Calu3 (cell line): ENCODE measurements around the gene LIPT2. TPM values are rescaled to one million over a fixed set of nuclear protein-coding genes. Genes with fewer than 3 reads are reported as not detected.

Experiments used
- BruUV-seq: library from RNA; stranded (reverse); fragments of 400-500 nt; replicated peaks from 2 replicates; lab custom pipeline; 2021; lab: Mats Ljungman, UMichigan
- CTCF ChIA-PET: fragments of 300-600 bp; sonication (Branson Sonifier 250); formaldehyde crosslinking; loops from one replicate; lab custom pipeline; 2022; ENCODE audit warnings: antibody characterized with exemption; lab: Charles Lee
- DNase-seq: peaks from one replicate; pipeline ENCODE4 v3.0.0; 2022
- H3K27ac Mint-ChIP-seq: one replicate; pipeline ENCODE4 v1.8.0; 2022; ENCODE audit warnings: mixed read lengths; ENCODE audit not compliant: unreplicated experiment
- H3K27me3 Mint-ChIP-seq: one replicate; pipeline ENCODE4 v1.8.0; 2022; ENCODE audit warnings: mixed read lengths; ENCODE audit not compliant: unreplicated experiment
- H3K36me3 Mint-ChIP-seq: one replicate; pipeline ENCODE4 v1.8.0; 2022; ENCODE audit warnings: mild to moderate bottlenecking, moderate library complexity, mixed read lengths; ENCODE audit not compliant: insufficient read depth, unreplicated experiment
- H3K4me1 Mint-ChIP-seq: one replicate; pipeline ENCODE4 v1.8.0; 2022; ENCODE audit warnings: mild to moderate bottlenecking, low read depth, mixed read lengths; ENCODE audit not compliant: unreplicated experiment
- H3K4me3 Mint-ChIP-seq: one replicate; pipeline ENCODE4 v1.8.0; 2022; ENCODE audit warnings: mild to moderate bottlenecking, low read depth, moderate library complexity, mixed read lengths; ENCODE audit not compliant: unreplicated experiment
- H3K9me3 Mint-ChIP-seq: one replicate; pipeline ENCODE4 v1.8.0; 2022; ENCODE audit warnings: low read depth, mixed read lengths; ENCODE audit not compliant: unreplicated experiment
- CTCF ChIP-seq: fragments of 200-600 bp; IDR thresholded peaks from one replicate; pipeline ENCODE4 v1.8.0; 2022; ENCODE audit warnings: antibody characterized with exemption; ENCODE audit not compliant: unreplicated experiment
- intact Hi-C: fragments of 100-400 bp; cut with micrococcal nuclease; formaldehyde crosslinking; loops from one replicate; pipeline ENCODE4 v1.10.0; 2022; ENCODE audit not compliant: unreplicated experiment
- total RNA-seq: library from RNA; stranded (reverse); gene quantifications from 2 replicates; pipeline ENCODE4 v1.2.3, GENCODE V29; 2022

The LIPT2 gene
- total RNA-seq, 1 experiment from 2014 or later: 10.9 TPM

- H3K36me3 Mint-ChIP-seq: no peaks in the 10 kb centered on the region
- TF ChIP-seq CTCF: no peak
- DNase-seq: no peak
- peaks cover 15% of the 10 kb centered on the region for H3K27me3 Mint-ChIP-seq
- CTCF ChIA-PET: no interaction called here
- BruUV-seq: no TSS peak
- peaks cover 22% of the 10 kb centered on the region for H3K4me1 Mint-ChIP-seq
- no peak overlapping the region for H3K4me3 Mint-ChIP-seq
- intact Hi-C loops: no loop called here
- no peaks in the 10 kb centered on the region for H3K9me3 Mint-ChIP-seq
- no peak overlapping the region for H3K27ac Mint-ChIP-seq
Observed at GRCh38 chr11:74468521-74468920, 25.0 kb downstream of the LIPT2 start.

- peaks cover 15% of the 10 kb centered on the region for H3K27me3 Mint-ChIP-seq
- BruUV-seq: no TSS peak
- TF ChIP-seq CTCF: no peak
- H3K4me1 Mint-ChIP-seq: peaks cover 22% of the 10 kb centered on the region
- no peak overlapping the region for H3K27ac Mint-ChIP-seq
- no peaks in the 10 kb centered on the region for H3K9me3 Mint-ChIP-seq
- intact Hi-C loops: no loop called here
- DNase-seq: no peak
- CTCF ChIA-PET: no interaction called here
- peak overlapping the region; percentile 66 for H3K4me3 Mint-ChIP-seq
- H3K36me3 Mint-ChIP-seq: no peaks in the 10 kb centered on the region
Observed at GRCh38 chr11:74468058-74468457, 25.5 kb downstream of the LIPT2 start.

GRCh38 chr11:74466916-74467885 is 26.3 kb downstream of the LIPT2 start, which contains the start of gene KCNE3:
KCNE3 (minus strand) TSS chr11:74467549; CDS start chr11:74457563, 9,986 bp downstream.
- no TSS peak for BruUV-seq
- DNase-seq: peak; percentile 13
- intact Hi-C loops: no loop called here
- no peak for TF ChIP-seq CTCF
- H3K4me1 Mint-ChIP-seq: peaks cover 22% of the 10 kb centered on the region
- CTCF ChIA-PET: interaction anchor here (0.7 to 1.3 kb wide), 3 partner anchors 12 to 1249 kb away, joined by 3 to 4 read pairs (median 3); partner anchors contain the start of gene P2RY2
- H3K9me3 Mint-ChIP-seq: no peaks in the 10 kb centered on the region
- peaks cover 15% of the 10 kb centered on the region for H3K27me3 Mint-ChIP-seq
- no peak within 1 kb of the TSS for H3K27ac Mint-ChIP-seq
- H3K4me3 Mint-ChIP-seq: peak within 1 kb of the TSS; percentile 66
- no peaks in the 10 kb centered on the region for H3K36me3 Mint-ChIP-seq

- DNase-seq: peak; percentile 46
- CTCF ChIA-PET: no interaction called here
- Mint-ChIP-seq H3K9me3 (no peaks in the 10 kb centered on the region), H3K27ac (no peak overlapping the region), H3K4me3 (no peak overlapping the region), H3K4me1 (peaks cover 22% of the 10 kb centered on the region), H3K27me3 (peaks cover 15% of the 10 kb centered on the region), H3K36me3 (no peaks in the 10 kb centered on the region)
- intact Hi-C loops: no loop called here
- TF ChIP-seq CTCF: no peak
- no TSS peak for BruUV-seq
Observed at GRCh38 chr11:74465291-74465708, 28.2 kb downstream of the LIPT2 start.
